Activated B cell treated with CpG ODN at 0.5 μM for 24 hours (primary cell): ENCODE results near the gene NAPEPLD. TPM values are rescaled to one million over a fixed set of nuclear protein-coding genes. Genes with fewer than 3 reads are reported as not detected.

Experiments
- ATAC-seq: fragments of 200-7000 bp; cut with Tn5 transposase; one replicate; pipeline ENCODE4 v1.10.0; 2021; ENCODE audit warnings: low read depth, mild to moderate bottlenecking, moderate library complexity
- CTCF ChIA-PET: fragments of 350-600 bp; sonication (Branson Sonifier 250); formaldehyde crosslinking; loops from one replicate; lab custom pipeline; 2021; ENCODE audit warnings: antibody characterized with exemption; lab: Charles Lee
- POLR2A ChIA-PET: fragments of 350-600 bp; sonication (Branson Sonifier 250); formaldehyde crosslinking; loops from one replicate; lab custom pipeline; 2021; ENCODE audit warnings: antibody characterized with exemption; lab: Charles Lee
- DNase-seq: peaks from one replicate; pipeline ENCODE4 v3.0.0; 2022
- H3K27ac Mint-ChIP-seq: one replicate; pipeline ENCODE4 v1.8.0; 2020; ENCODE audit warnings: mixed read lengths
- H3K27me3 Mint-ChIP-seq: one replicate; pipeline ENCODE4 v1.8.0; 2021; ENCODE audit warnings: mixed read lengths
- H3K36me3 Mint-ChIP-seq: one replicate; pipeline ENCODE4 v1.8.0; 2021; ENCODE audit warnings: low read depth, mixed read lengths
- H3K4me1 Mint-ChIP-seq: one replicate; pipeline ENCODE4 v1.8.0; 2021; ENCODE audit warnings: mixed read lengths
- H3K4me3 Mint-ChIP-seq: one replicate; pipeline ENCODE4 v1.8.0; 2020; ENCODE audit warnings: mild to moderate bottlenecking, mixed read lengths
- H3K9me3 Mint-ChIP-seq: one replicate; pipeline ENCODE4 v1.8.0; 2020; ENCODE audit warnings: mixed read lengths
- CTCF ChIP-seq: fragments of 200-600 bp; IDR thresholded peaks from one replicate; pipeline ENCODE4 v1.8.0; 2022; ENCODE audit warnings: antibody characterized with exemption, mild to moderate bottlenecking
- intact Hi-C: fragments of 100-400 bp; cut with micrococcal nuclease; formaldehyde crosslinking; loops from one replicate; pipeline ENCODE4 v1.15.1; 2024
- total RNA-seq: library from RNA; stranded (reverse); gene quantifications from 2 replicates; pipeline ENCODE4 v1.2.3, GENCODE V29; 2022

NAPEPLD gene
- total RNA-seq, 1 donor from 2014 or later, result 14.4 TPM

DNA sequence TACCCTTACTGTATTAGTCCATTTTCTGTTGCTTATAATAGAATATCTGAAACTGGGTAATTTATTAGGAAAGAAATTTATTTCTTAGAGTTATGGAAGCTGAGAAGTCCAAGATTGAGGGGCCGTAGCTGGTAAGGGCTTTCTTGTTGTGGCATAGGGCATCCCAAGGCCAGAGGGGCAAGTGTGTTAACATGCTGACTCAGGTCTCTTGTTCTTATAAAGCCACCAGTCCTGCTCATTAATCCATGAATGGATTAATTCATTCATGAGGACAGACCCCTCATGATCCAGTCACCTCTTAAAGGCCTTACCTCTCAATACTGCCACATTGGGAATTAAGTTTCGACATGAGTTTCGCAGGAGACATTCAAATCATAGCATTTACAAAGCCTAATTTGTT is 71.6 kb downstream of the NAPEPLD start:
- ATAC-seq, result no peak
- Mint-ChIP-seq H3K36me3 (peaks cover 19% of the 10 kb centered on the region), H3K27me3 (no peaks in the 10 kb centered on the region), H3K27ac (no peak overlapping the region), H3K4me3 (no peak overlapping the region), H3K9me3 (no peaks in the 10 kb centered on the region), H3K4me1 (peaks cover 41% of the 10 kb centered on the region)
- TF ChIP-seq CTCF, result no peak
- POLR2A ChIA-PET, result interaction anchor here (0.5 kb wide), 1 partner anchor 73 kb away, joined by 3 read pairs; no protein-coding TSS in a partner anchor
- no peak for DNase-seq
- CTCF ChIA-PET, result interaction anchor here (1.4 kb wide), 1 partner anchor 11 kb away, joined by 4 read pairs; no protein-coding TSS in a partner anchor
- intact Hi-C loops, result loop anchor here (10.0 kb wide), 3 partner anchors 267 to 1937 kb away; partner anchors contain the start of genes DNAJC2, KMT2E and PSMC2

DNA sequence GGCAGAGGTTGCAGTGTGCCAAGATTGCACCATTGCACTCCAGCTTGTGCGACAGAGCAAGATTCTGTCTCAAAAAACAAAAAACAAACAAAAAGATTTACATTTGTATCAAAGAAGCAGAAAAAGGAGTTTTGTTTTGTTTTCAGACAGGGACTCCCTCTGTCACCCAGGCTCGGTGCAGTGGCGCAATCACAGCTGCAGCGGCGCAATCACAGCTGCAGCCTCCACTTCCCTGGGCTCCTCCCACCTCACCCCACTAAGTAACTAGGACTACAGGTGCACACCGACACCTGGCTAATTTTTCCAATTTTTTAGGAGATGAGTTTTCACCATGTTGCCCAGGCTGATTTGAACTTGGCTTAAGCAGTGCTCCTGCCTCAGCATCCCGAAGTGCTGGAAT is 72.1 kb downstream of the NAPEPLD start:
- Mint-ChIP-seq H3K4me1 (peaks cover 41% of the 10 kb centered on the region), H3K36me3 (peaks cover 17% of the 10 kb centered on the region), H3K4me3 (peak overlapping the region; percentile 92), H3K27me3 (no peaks in the 10 kb centered on the region), H3K27ac (no peak overlapping the region), H3K9me3 (no peaks in the 10 kb centered on the region)
- ChIA-PET CTCF (interaction anchor here (1.4 kb wide), 1 partner anchor 10 kb away, joined by 4 read pairs; no protein-coding TSS in a partner anchor), POLR2A (interaction anchor here (0.5 kb wide), 1 partner anchor 74 kb away, joined by 3 read pairs; no protein-coding TSS in a partner anchor)
- ATAC-seq, result no peak
- TF ChIP-seq CTCF, result no peak
- no peak for DNase-seq
- intact Hi-C loops, result loop anchor here (10.0 kb wide), 3 partner anchors 268 to 1938 kb away; partner anchors contain the start of genes DNAJC2, KMT2E and PSMC2

DNA sequence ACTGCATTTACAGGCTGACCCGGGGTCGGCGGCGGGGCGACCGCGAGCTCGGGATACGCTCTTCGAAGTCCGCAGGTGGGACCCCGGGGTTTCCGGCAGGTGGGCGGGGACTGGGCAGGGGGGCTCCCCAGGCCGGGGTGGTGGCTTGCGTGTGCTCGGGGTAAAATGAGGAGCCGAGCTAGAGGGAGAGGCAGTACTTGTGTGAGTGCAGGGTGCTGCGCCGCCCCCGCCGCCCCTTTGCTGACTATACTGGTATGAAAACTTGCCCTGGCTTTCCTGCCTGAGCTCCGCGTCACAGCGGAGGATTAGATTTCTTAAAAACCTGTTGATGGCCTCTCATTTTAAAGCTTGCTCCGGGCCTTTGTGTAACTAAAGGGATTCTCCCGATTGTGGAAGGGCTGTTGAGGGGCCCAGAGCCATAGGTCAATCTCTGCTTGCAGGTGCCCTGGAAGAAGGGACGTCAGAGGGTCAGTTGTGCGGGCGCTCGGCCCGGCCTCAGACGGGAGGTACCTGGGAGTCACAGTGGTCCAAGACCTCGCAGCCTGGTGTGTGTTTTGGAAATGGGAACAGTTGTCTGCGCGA is 73.5 kb downstream of the NAPEPLD start:
- CTCF ChIA-PET, result interaction anchor here (1.1 to 1.8 kb wide), 5 partner anchors 9 to 382 kb away, joined by 3 to 10 read pairs (median 3); no protein-coding TSS in a partner anchor
- no peaks in the 10 kb centered on the region for H3K9me3 Mint-ChIP-seq
- H3K4me1 Mint-ChIP-seq, result peaks cover 41% of the 10 kb centered on the region
- TF ChIP-seq CTCF, result no peak
- no peaks in the 10 kb centered on the region for H3K27me3 Mint-ChIP-seq
- intact Hi-C loops, result loop anchor here (1.0 to 10.0 kb wide), 5 partner anchors 74 to 1939 kb away; partner anchors contain the start of genes DNAJC2, FAM185A, KMT2E and NAPEPLD
- H3K4me3 Mint-ChIP-seq, result peak overlapping the region; percentile 92
- POLR2A ChIA-PET, result interaction anchor here (0.6 to 2.0 kb wide), 11 partner anchors 9 to 712 kb away, joined by 3 to 19 read pairs (median 6); partner anchors contain the start of genes FAM185A and NAPEPLD
- DNase-seq, result no peak
- H3K27ac Mint-ChIP-seq, result peak overlapping the region; percentile 90
- ATAC-seq, result peak; percentile 54
- peaks cover 14% of the 10 kb centered on the region for H3K36me3 Mint-ChIP-seq

DNA sequence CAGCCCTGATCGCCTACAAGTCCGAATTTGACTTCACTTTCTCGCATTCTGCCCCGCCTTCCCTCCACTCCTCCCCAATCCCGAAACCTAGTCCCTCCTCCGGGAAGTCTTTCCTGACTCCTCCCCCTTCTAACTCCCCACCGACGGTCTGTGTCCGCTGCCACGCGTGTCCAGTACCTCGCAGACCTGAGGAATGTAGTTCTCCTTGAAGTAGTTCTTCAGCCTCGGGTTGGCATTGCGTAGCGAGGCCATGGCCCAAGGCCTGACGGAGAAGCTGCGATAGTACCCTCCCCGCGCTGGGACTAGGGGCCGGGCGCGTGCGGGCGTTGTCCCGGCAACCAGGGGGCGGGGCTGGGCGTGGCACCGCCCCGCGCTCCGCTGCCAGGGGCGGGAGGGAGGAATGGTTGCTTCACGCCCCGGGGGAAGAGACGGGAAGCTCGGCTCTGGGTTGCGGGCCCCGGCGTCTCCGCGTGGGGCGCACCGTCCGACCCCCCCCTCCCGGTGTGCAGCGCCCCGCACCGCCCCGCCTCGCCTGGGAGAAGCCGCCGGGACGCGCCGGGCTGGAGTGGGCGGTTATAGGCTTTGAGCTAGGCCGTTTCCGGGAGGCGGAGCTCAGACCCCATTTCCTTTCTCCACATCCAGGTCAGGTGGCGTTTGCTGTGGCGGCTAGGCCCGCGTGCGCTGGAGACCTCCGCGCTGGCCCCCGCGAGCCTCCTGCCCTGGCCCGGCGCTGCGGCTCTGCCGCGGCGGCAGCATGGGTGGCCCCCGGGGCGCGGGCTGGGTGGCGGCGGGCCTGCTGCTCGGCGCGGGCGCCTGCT is 74.2 kb downstream of the NAPEPLD start, which contains the start of the genes ARMC10 and FBXL13:
Gene ARMC10 (plus strand): TSS at position 622 of the 818 bp plus-strand sequence. CDS start 133 bp downstream, at position 755.
Gene FBXL13 (minus strand): TSS at position 278 of the 818 bp plus-strand sequence.
- peaks cover 41% of the 10 kb centered on the region for H3K4me1 Mint-ChIP-seq
- DNase-seq (peak; percentile 95), ATAC-seq (peak; percentile 85)
- peak within 1 kb of the TSS; percentile 94 for H3K4me3 Mint-ChIP-seq
- H3K9me3 Mint-ChIP-seq, result no peaks in the 10 kb centered on the region
- H3K27ac Mint-ChIP-seq, result peak within 1 kb of the TSS; percentile 95
- TF ChIP-seq CTCF, result no peak
- POLR2A ChIA-PET, result interaction anchor here (0.6 to 2.0 kb wide), 12 partner anchors 9 to 711 kb away, joined by 3 to 19 read pairs (median 6); partner anchors contain the start of genes FAM185A and NAPEPLD
- no peaks in the 10 kb centered on the region for H3K27me3 Mint-ChIP-seq
- CTCF ChIA-PET, result interaction anchor here (1.2 to 1.8 kb wide), 4 partner anchors 9 to 14 kb away, joined by 3 to 10 read pairs (median 4); no protein-coding TSS in a partner anchor
- intact Hi-C loops, result loop anchor here (1.0 to 10.0 kb wide), 7 partner anchors 75 to 1940 kb away; partner anchors contain the start of genes DNAJC2, FAM185A, KMT2E and NAPEPLD
- H3K36me3 Mint-ChIP-seq, result peaks cover 12% of the 10 kb centered on the region
